Measurements from ENCODE around the gene PPHLN1. TPM values are rescaled to one million over a fixed set of nuclear protein-coding genes. Genes with fewer than 3 reads are reported as not detected.

PPHLN1 gene
- total and polyA plus RNA-seq, 4 donors: 27.8 to 52.8 (median 39.0) TPM

GRCh38 chr12:42284876-42285275 is 41.1 kb upstream of the PPHLN1 start:
- ATAC-seq (ENCODE audit: low FRiP score) (no peak), DNase-seq (no peak)
- WGBS, 2 donors: 72 to 73% methylated on average over 2 of the region's 2 CpGs
- H3K36me3 ChIP-seq (ENCODE audit: control insufficient read depth in 1 of 2, insufficient read depth in 2 of 2, low read length in 1 of 2): no peaks in the 10 kb centered on the region
- intact Hi-C loops (cut with DNase I): no loop called here
- H3K27ac ChIP-seq (ENCODE audit: low read depth in 1 of 2, low read length in 2 of 2): no peak overlapping the region
- no peaks in the 10 kb centered on the region for H3K4me1 ChIP-seq (ENCODE audit: control insufficient read depth in 1 of 2, insufficient read depth in 2 of 2, low read length in 2 of 2)
- no peaks in the 10 kb centered on the region for H3K27me3 ChIP-seq (ENCODE audit: control insufficient read depth in 1 of 2, insufficient read depth in 2 of 2, low read length in 1 of 2)
- no peak overlapping the region for H3K4me3 ChIP-seq (ENCODE audit: low read length in 2 of 2)
- no peaks in the 10 kb centered on the region for H3K9me3 ChIP-seq (ENCODE audit: control insufficient read depth, low read length)

DNA sequence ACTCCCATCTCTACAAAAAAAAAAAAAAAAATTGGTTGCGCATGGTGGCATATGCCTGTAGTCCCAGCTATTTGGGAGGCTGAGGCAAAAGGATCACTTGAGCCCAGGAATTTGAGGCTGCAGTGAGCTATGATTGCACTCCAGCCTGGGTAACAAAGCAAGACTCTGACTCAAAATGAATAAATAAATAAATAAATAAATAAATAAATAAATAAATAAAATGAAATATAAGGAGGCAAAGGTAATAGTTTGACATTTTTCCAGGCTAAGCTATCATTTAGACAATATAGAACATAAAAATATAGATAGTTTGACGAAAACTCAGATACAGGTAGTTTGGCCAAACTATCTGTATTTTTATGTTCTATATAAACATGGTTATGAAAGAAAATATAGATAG is 40.5 kb upstream of the PPHLN1 start:
- Histone ChIP-seq H3K27me3 (ENCODE audit: control insufficient read depth in 1 of 2, insufficient read depth in 2 of 2, low read length in 1 of 2) (no peaks in the 10 kb centered on the region), H3K4me3 (ENCODE audit: low read length in 2 of 2) (no peak overlapping the region), H3K9me3 (ENCODE audit: control insufficient read depth, low read length) (no peaks in the 10 kb centered on the region), H3K27ac (ENCODE audit: low read depth in 1 of 2, low read length in 2 of 2) (no peak overlapping the region), H3K36me3 (ENCODE audit: control insufficient read depth in 1 of 2, insufficient read depth in 2 of 2, low read length in 1 of 2) (no peaks in the 10 kb centered on the region), H3K4me1 (ENCODE audit: control insufficient read depth in 1 of 2, insufficient read depth in 2 of 2, low read length in 2 of 2) (no peaks in the 10 kb centered on the region)
- no peak for ATAC-seq (ENCODE audit: low FRiP score)
- DNase-seq: no peak
- intact Hi-C loops (cut with DNase I): no loop called here
- WGBS, 2 donors: 96% methylated on average over 2 of the region's 2 CpGs

GRCh38 chr12:42286741-42287140 is 39.2 kb upstream of the PPHLN1 start:
- 88% methylated on average over 26 of the region's 26 CpGs for WGBS, 2 donors
- no peak overlapping the region for H3K27ac ChIP-seq (ENCODE audit: low read depth in 1 of 2, low read length in 2 of 2)
- no peaks in the 10 kb centered on the region for H3K36me3 ChIP-seq (ENCODE audit: control insufficient read depth in 1 of 2, insufficient read depth in 2 of 2, low read length in 1 of 2)
- ATAC-seq (ENCODE audit: low FRiP score) (no peak), DNase-seq (no peak)
- intact Hi-C loops (cut with DNase I): no loop called here
- no peaks in the 10 kb centered on the region for H3K4me1 ChIP-seq (ENCODE audit: control insufficient read depth in 1 of 2, insufficient read depth in 2 of 2, low read length in 2 of 2)
- H3K27me3 ChIP-seq (ENCODE audit: control insufficient read depth in 1 of 2, insufficient read depth in 2 of 2, low read length in 1 of 2): no peaks in the 10 kb centered on the region
- no peaks in the 10 kb centered on the region for H3K9me3 ChIP-seq (ENCODE audit: control insufficient read depth, low read length)
- H3K4me3 ChIP-seq (ENCODE audit: low read length in 2 of 2): no peak overlapping the region

DNA sequence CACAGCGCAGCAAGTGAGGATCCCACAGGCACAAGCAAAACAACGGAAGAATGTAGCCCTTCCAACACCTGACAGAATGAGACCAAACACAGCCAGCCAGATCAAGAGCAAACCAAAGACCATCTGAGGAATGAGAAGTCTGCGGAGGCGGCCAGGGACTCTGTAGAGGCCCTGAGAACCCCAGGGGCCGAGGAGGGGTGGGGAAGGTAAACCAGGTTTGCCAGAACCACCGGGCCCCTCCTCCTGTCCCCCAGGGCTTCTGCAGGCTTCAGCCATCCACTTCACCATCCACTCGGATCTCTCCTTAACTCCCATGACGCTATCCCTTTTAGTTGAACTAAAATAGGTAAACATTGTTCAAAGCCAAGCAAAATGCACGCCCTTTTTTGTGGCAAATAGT is 37.4 kb upstream of the PPHLN1 start:
- Histone ChIP-seq H3K36me3 (ENCODE audit: control insufficient read depth in 1 of 2, insufficient read depth in 2 of 2, low read length in 1 of 2) (no peaks in the 10 kb centered on the region), H3K4me1 (ENCODE audit: control insufficient read depth in 1 of 2, insufficient read depth in 2 of 2, low read length in 2 of 2) (no peaks in the 10 kb centered on the region), H3K27ac (ENCODE audit: low read depth in 1 of 2, low read length in 2 of 2) (no peak overlapping the region), H3K27me3 (ENCODE audit: control insufficient read depth in 1 of 2, insufficient read depth in 2 of 2, low read length in 1 of 2) (no peaks in the 10 kb centered on the region), H3K9me3 (ENCODE audit: control insufficient read depth, low read length) (no peaks in the 10 kb centered on the region), H3K4me3 (ENCODE audit: low read length in 2 of 2) (no peak overlapping the region)
- WGBS, 2 donors: 70 to 80% methylated on average over 9 of the region's 9 CpGs
- DNase-seq (no peak), ATAC-seq (ENCODE audit: low FRiP score) (no peak)
- intact Hi-C loops (cut with DNase I): no loop called here

DNA sequence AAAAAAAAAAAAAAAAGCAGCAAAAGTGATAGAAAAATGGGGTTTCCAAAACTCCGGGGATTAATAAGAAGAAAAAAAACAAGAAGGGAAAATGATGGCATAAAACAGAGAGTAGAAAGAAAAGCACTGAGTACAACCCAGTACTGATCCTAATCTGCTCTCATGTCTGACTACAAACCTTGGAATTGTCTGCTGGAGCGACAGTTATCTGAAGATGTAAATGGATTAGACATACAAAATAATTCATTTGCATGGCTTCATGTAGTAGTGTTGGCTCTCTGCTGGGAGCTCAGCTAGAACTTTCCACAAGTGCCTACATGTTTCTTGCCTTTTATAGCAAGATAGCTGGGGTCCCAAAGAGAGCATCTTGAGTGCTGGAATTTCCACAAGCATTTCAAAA is 34.3 kb upstream of the PPHLN1 start:
- Histone ChIP-seq H3K4me3 (ENCODE audit: low read length in 2 of 2) (no peak overlapping the region), H3K36me3 (ENCODE audit: control insufficient read depth in 1 of 2, insufficient read depth in 2 of 2, low read length in 1 of 2) (no peaks in the 10 kb centered on the region), H3K27ac (ENCODE audit: low read depth in 1 of 2, low read length in 2 of 2) (no peak overlapping the region), H3K27me3 (ENCODE audit: control insufficient read depth in 1 of 2, insufficient read depth in 2 of 2, low read length in 1 of 2) (no peaks in the 10 kb centered on the region), H3K9me3 (ENCODE audit: control insufficient read depth, low read length) (no peaks in the 10 kb centered on the region), H3K4me1 (ENCODE audit: control insufficient read depth in 1 of 2, insufficient read depth in 2 of 2, low read length in 2 of 2) (no peaks in the 10 kb centered on the region)
- intact Hi-C loops (cut with DNase I): no loop called here
- DNase-seq (no peak), ATAC-seq (ENCODE audit: low FRiP score) (no peak)
- WGBS, 2 donors: 75 to 76% methylated on average over 2 of the region's 2 CpGs

GRCh38 chr12:42296503-42297109 is 29.4 kb upstream of the PPHLN1 start:
- Histone ChIP-seq H3K4me3 (ENCODE audit: low read length in 2 of 2) (no peak overlapping the region), H3K27ac (ENCODE audit: low read depth in 1 of 2, low read length in 2 of 2) (no peak overlapping the region), H3K36me3 (ENCODE audit: control insufficient read depth in 1 of 2, insufficient read depth in 2 of 2, low read length in 1 of 2) (no peaks in the 10 kb centered on the region), H3K9me3 (ENCODE audit: control insufficient read depth, low read length) (no peaks in the 10 kb centered on the region), H3K4me1 (ENCODE audit: control insufficient read depth in 1 of 2, insufficient read depth in 2 of 2, low read length in 2 of 2) (no peaks in the 10 kb centered on the region), H3K27me3 (ENCODE audit: control insufficient read depth in 1 of 2, insufficient read depth in 2 of 2, low read length in 1 of 2) (no peaks in the 10 kb centered on the region)
- 87 to 92% methylated on average over 5 of the region's 5 CpGs for WGBS, 2 donors
- no peak for DNase-seq
- no peak for ATAC-seq (ENCODE audit: low FRiP score)
- intact Hi-C loops (cut with DNase I): no loop called here

- Histone ChIP-seq H3K4me1 (ENCODE audit: control insufficient read depth in 1 of 2, insufficient read depth in 2 of 2, low read length in 2 of 2) (no peaks in the 10 kb centered on the region), H3K27me3 (ENCODE audit: control insufficient read depth in 1 of 2, insufficient read depth in 2 of 2, low read length in 1 of 2) (no peaks in the 10 kb centered on the region), H3K36me3 (ENCODE audit: control insufficient read depth in 1 of 2, insufficient read depth in 2 of 2, low read length in 1 of 2) (no peaks in the 10 kb centered on the region), H3K4me3 (ENCODE audit: low read length in 2 of 2) (no peak overlapping the region), H3K9me3 (ENCODE audit: control insufficient read depth, low read length) (no peaks in the 10 kb centered on the region), H3K27ac (ENCODE audit: low read depth in 1 of 2, low read length in 2 of 2) (no peak overlapping the region)
- 81 to 87% methylated on average over 4 of the region's 4 CpGs for WGBS, 2 donors
- ATAC-seq (ENCODE audit: low FRiP score) (no peak), DNase-seq (no peak)
- intact Hi-C loops (cut with DNase I): no loop called here
These were observed 27.1 kb upstream of the PPHLN1 start for GRCh38 chr12:42298887-42299286.

- Histone ChIP-seq H3K27me3 (ENCODE audit: control insufficient read depth in 1 of 2, insufficient read depth in 2 of 2, low read length in 1 of 2) (no peaks in the 10 kb centered on the region), H3K9me3 (ENCODE audit: control insufficient read depth, low read length) (no peaks in the 10 kb centered on the region), H3K36me3 (ENCODE audit: control insufficient read depth in 1 of 2, insufficient read depth in 2 of 2, low read length in 1 of 2) (no peaks in the 10 kb centered on the region), H3K27ac (ENCODE audit: low read depth in 1 of 2, low read length in 2 of 2) (no peak overlapping the region), H3K4me3 (ENCODE audit: low read length in 2 of 2) (no peak overlapping the region), H3K4me1 (ENCODE audit: control insufficient read depth in 1 of 2, insufficient read depth in 2 of 2, low read length in 2 of 2) (no peaks in the 10 kb centered on the region)
- DNase-seq (no peak), ATAC-seq (ENCODE audit: low FRiP score) (no peak)
- 80% methylated on average over 8 of the region's 8 CpGs for WGBS, 2 donors
- intact Hi-C loops (cut with DNase I): no loop called here
These were observed 26.3 kb upstream of the PPHLN1 start for GRCh38 chr12:42299392-42300308.

DNA sequence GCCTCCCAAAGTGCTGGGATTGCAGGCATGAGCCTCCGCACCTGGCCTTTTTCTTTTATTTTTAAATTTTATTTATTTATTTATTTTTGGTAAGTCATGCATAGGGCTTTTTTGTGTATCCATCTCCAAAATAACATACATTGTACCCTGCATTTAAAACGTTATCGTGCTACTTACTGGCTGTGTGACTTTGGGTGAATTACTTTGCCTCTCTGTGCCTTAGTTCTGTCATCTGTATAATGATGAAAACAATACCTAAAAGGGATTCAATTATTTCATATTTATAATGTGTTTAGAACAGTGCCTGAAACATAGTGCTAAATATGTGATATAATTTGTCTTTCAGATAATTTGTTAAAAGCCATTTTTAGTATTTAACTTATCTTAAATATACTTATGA is 19.7 kb upstream of the PPHLN1 start:
- Histone ChIP-seq H3K4me3 (ENCODE audit: low read length in 2 of 2) (no peak overlapping the region), H3K36me3 (ENCODE audit: control insufficient read depth in 1 of 2, insufficient read depth in 2 of 2, low read length in 1 of 2) (no peaks in the 10 kb centered on the region), H3K27me3 (ENCODE audit: control insufficient read depth in 1 of 2, insufficient read depth in 2 of 2, low read length in 1 of 2) (no peaks in the 10 kb centered on the region), H3K4me1 (ENCODE audit: control insufficient read depth in 1 of 2, insufficient read depth in 2 of 2, low read length in 2 of 2) (no peaks in the 10 kb centered on the region), H3K9me3 (ENCODE audit: control insufficient read depth, low read length) (no peaks in the 10 kb centered on the region), H3K27ac (ENCODE audit: low read depth in 1 of 2, low read length in 2 of 2) (no peak overlapping the region)
- DNase-seq (no peak), ATAC-seq (ENCODE audit: low FRiP score) (no peak)
- WGBS, 2 donors: 95 to 96% methylated on average over 3 of the region's 3 CpGs
- intact Hi-C loops (cut with DNase I): no loop called here
